ENCODE measurements around the gene FBXO40. TPM values are rescaled to one million over a fixed set of nuclear protein-coding genes. Genes with fewer than 3 reads are reported as not detected.

FBXO40 gene
- total and polyA plus RNA-seq, 4 donors: 0.05 to 0.08 TPM; not detected in 2

GRCh38 chr3:121660356-121661171 lies 67.4 kb downstream of the FBXO40 start, which contains the start of gene HCLS1:
Gene HCLS1, minus strand, starts transcription at chr3:121660903. Its CDS starts 2,556 bp downstream, at chr3:121658347.
- Histone ChIP-seq H3K9ac (ENCODE audit: low read depth in 1 of 2, low read length in 2 of 2) (peak within 1 kb of the TSS in 1 of 2 donors; percentile 20), H3K36me3 (ENCODE audit: control insufficient read depth in 4 of 4, insufficient read depth in 3 of 4, low read depth in 1 of 4, low read length in 3 of 4) (peaks cover 7 to 30% (median 24%) of the 10 kb centered on the region in 4 donors), H3K4me1 (ENCODE audit: control insufficient read depth in 4 of 4, insufficient read depth in 4 of 4, low read length in 3 of 4) (peaks cover 0 to 3% (median under 1%) of the 10 kb centered on the region in 4 donors), H3K27me3 (ENCODE audit: control insufficient read depth in 4 of 4, insufficient read depth in 4 of 4, low read length in 3 of 4) (no peaks in the 10 kb centered on the region), H3K9me3 (ENCODE audit: control insufficient read depth in 4 of 4, low read length in 3 of 4) (no peaks in the 10 kb centered on the region), H3K4me3 (ENCODE audit: low read depth in 1 of 3, low read length in 3 of 3) (peak within 1 kb of the TSS; percentile 16 to 54 (median 19)), H3K27ac (ENCODE audit: low read depth in 1 of 2, low read length in 2 of 2) (peak within 1 kb of the TSS; percentile 70 to 77)
- 68% methylated on average over 9 of the region's 9 CpGs for WGBS
- TF ChIP-seq GABPA (IDR thresholded peaks at IDR 0.05 in 1 of 2, conservative IDR thresholded peaks at IDR 0.05 in 1 of 2): peak; percentile 47 to 74
- TF ChIP-seq TAF1 (conservative IDR thresholded peaks at IDR 0.05): peak; percentile 56
- TF ChIP-seq FOXA2 (IDR thresholded peaks at IDR 0.05): no peak
- no peak for DNase-seq (ENCODE audit: low spot score)

- TF ChIP-seq FOXA1 (IDR thresholded peaks at IDR 0.05): no peak
- TF ChIP-seq SP1 (IDR thresholded peaks at IDR 0.05): no peak
- TF ChIP-seq RAD21 (IDR thresholded peaks at IDR 0.05): no peak
- no peak for TF ChIP-seq RXRA (IDR thresholded peaks at IDR 0.05)
- TF ChIP-seq ZBTB33 (IDR thresholded peaks at IDR 0.05): no peak
- TF ChIP-seq FOXA2 (IDR thresholded peaks at IDR 0.05): no peak
- TF ChIP-seq YY1 (IDR thresholded peaks at IDR 0.05): no peak
- no peak for TF ChIP-seq HNF4A (conservative IDR thresholded peaks at IDR 0.05)
- no peak for TF ChIP-seq NR2F2 (IDR thresholded peaks at IDR 0.05)
- TF ChIP-seq, protein P1, sequence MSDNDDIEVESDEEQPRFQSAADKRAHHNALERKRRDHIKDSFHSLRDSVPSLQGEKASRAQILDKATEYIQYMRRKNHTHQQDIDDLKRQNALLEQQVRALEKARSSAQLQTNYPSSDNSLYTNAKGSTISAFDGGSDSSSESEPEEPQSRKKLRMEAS (IDR thresholded peaks at IDR 0.05): no peak
- TF ChIP-seq, protein P2, sequence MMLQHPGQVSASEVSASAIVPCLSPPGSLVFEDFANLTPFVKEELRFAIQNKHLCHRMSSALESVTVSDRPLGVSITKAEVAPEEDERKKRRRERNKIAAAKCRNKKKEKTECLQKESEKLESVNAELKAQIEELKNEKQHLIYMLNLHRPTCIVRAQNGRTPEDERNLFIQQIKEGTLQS (IDR thresholded peaks at IDR 0.05): no peak
- TF ChIP-seq TAF1 (conservative IDR thresholded peaks at IDR 0.05): no peak
- TF ChIP-seq CTCF (IDR thresholded peaks at IDR 0.05; ENCODE audit: low read depth, low read length, missing input control): no peak
- no peak for TF ChIP-seq GABPA (IDR thresholded peaks at IDR 0.05 in 1 of 2, conservative IDR thresholded peaks at IDR 0.05 in 1 of 2)
- no peak for TF ChIP-seq JUND (IDR thresholded peaks at IDR 0.05)
- TF ChIP-seq HNF4G (IDR thresholded peaks at IDR 0.05): no peak
- TF ChIP-seq EGR1 (IDR thresholded peaks at IDR 0.05; ENCODE audit: low read depth in 2 of 2): no peak
- no peak for DNase-seq (ENCODE audit: low spot score)
- H3K4me3 ChIP-seq (ENCODE audit: low read depth in 1 of 3, low read length in 3 of 3): no peak overlapping the region
- no peaks in the 10 kb centered on the region for H3K27me3 ChIP-seq (ENCODE audit: control insufficient read depth in 4 of 4, insufficient read depth in 4 of 4, low read length in 3 of 4)
- 93% methylated on average over 6 of the region's 6 CpGs for WGBS
- peak overlapping the region; percentile 70 to 77 for H3K27ac ChIP-seq (ENCODE audit: low read depth in 1 of 2, low read length in 2 of 2)
- peaks cover 7 to 37% (median 31%) of the 10 kb centered on the region in 4 donors for H3K36me3 ChIP-seq (ENCODE audit: control insufficient read depth in 4 of 4, insufficient read depth in 3 of 4, low read depth in 1 of 4, low read length in 3 of 4)
- no peak overlapping the region for H3K9ac ChIP-seq (ENCODE audit: low read depth in 1 of 2, low read length in 2 of 2)
- H3K9me3 ChIP-seq (ENCODE audit: control insufficient read depth in 4 of 4, low read length in 3 of 4): no peaks in the 10 kb centered on the region
- peaks cover 0 to 3% (median under 1%) of the 10 kb centered on the region in 4 donors for H3K4me1 ChIP-seq (ENCODE audit: control insufficient read depth in 4 of 4, insufficient read depth in 4 of 4, low read length in 3 of 4)
Measured at GRCh38 chr3:121661376-121661775, 68.2 kb downstream of the FBXO40 start.
